Vagina (tissue), 2 donors: ENCODE data around the gene TCF21. TPM values are rescaled to one million over a fixed set of nuclear protein-coding genes. Genes with fewer than 3 reads are reported as not detected.
"Not testable (repeated sequence)": the region's sequence is repeated elsewhere in the genome, so short reads cannot be mapped to it uniquely, and the experiment has no call there.

ENCODE experiments used
- DNase-seq, 2 donors: peaks; one replicate each; pipeline ENCODE4 v3.0.0-alpha.2; 2017; ENCODE audit errors: extremely low spot score in 2 of 2
- H3K27ac ChIP-seq: fragments of 200-600 bp; sonication (generic); one replicate; pipeline ENCODE4 v1.5.1; 2019
- H3K27me3 ChIP-seq: fragments of 200-600 bp; sonication (generic); one replicate; pipeline ENCODE4 v1.5.1; 2019
- H3K36me3 ChIP-seq, 2 donors: fragments of 200-600 bp; sonication (generic); one replicate each; pipeline ENCODE4 v1.5.1; 2017 to 2019
- H3K4me1 ChIP-seq: fragments of 200-600 bp; sonication (generic); one replicate; pipeline ENCODE4 v1.5.1; 2019
- H3K4me3 ChIP-seq, 2 donors: fragments of 200-600 bp; sonication (generic); 1 replicate in 1 of 2; 2 replicates in 1 of 2; pipeline ENCODE4 v1.5.1; 2016 to 2019
- H3K9me3 ChIP-seq: fragments of 200-600 bp; sonication (generic); one replicate; pipeline ENCODE4 v1.5.1; 2019
- CTCF ChIP-seq, 3 experiments: fragments of 450-650 bp in 2 of 3; fragments of 200-600 bp in 1 of 3; sonication (generic) in 1 of 3; IDR thresholded peaks; one replicate each; pipeline ENCODE4 v1.5.1; 2017 to 2019; ENCODE audit warnings: antibody characterized with exemption in 3 of 3, mild to moderate bottlenecking in 2 of 3, moderate library complexity in 2 of 3
- POLR2A ChIP-seq, 2 donors: fragments of 450-650 bp; IDR thresholded peaks; one replicate each; pipeline ENCODE4 v1.6.1; 2017; ENCODE audit warnings: antibody characterized with exemption in 2 of 2, mild to moderate bottlenecking in 2 of 2, moderate library complexity in 2 of 2
- POLR2AphosphoS5 ChIP-seq, 2 donors: sonication (generic); formaldehyde crosslinking; IDR thresholded peaks; one replicate each; pipeline ENCODE4 v1.9.0; 2017; ENCODE audit warnings: antibody characterized with exemption in 2 of 2, mild to moderate bottlenecking in 2 of 2, low read depth in 1 of 2; ENCODE audit not compliant: insufficient read depth in 1 of 2
- intact Hi-C: fragments of 100-400 bp; cut with DNase I; formaldehyde crosslinking; loops from one replicate; pipeline ENCODE4 v1.15.1; 2023
- total RNA-seq: library from RNA; depleted of rRNA; stranded (reverse); fragments of >200 nt; gene quantifications from one replicate; pipeline ENCODE4 v1.2.3, GENCODE V29; 2016

The TCF21 gene
- total RNA-seq, 1 donor from 2014 or later, result 12.5 TPM

GRCh38 chr6:133857696-133858095 is 31.2 kb upstream of the TCF21 start:
- Histone ChIP-seq H3K9me3 (no peaks in the 10 kb centered on the region), H3K36me3 (no peaks in the 10 kb centered on the region), H3K27me3 (no peaks in the 10 kb centered on the region), H3K4me3 (no peak overlapping the region), H3K27ac (no peak overlapping the region), H3K4me1 (no peaks in the 10 kb centered on the region)
- no peak for DNase-seq
- TF ChIP-seq POLR2AphosphoS5 (IDR thresholded peaks at IDR 0.05; ENCODE audit: insufficient read depth in 1 of 2, low read depth in 1 of 2) (no peak), POLR2A (IDR thresholded peaks at IDR 0.05) (no peak), CTCF (IDR thresholded peaks at IDR 0.05) (no peak)
- intact Hi-C loops, result no loop called here

GRCh38 chr6:133861337-133861736 is 27.6 kb upstream of the TCF21 start:
- H3K27ac ChIP-seq, DNase-seq: not testable (repeated sequence)

GRCh38 chr6:133863228-133863627 is 25.7 kb upstream of the TCF21 start:
- Histone ChIP-seq H3K4me3 (no peak overlapping the region), H3K9me3 (no peaks in the 10 kb centered on the region), H3K36me3 (no peaks in the 10 kb centered on the region), H3K4me1 (no peaks in the 10 kb centered on the region), H3K27me3 (no peaks in the 10 kb centered on the region), H3K27ac (no peak overlapping the region)
- no peak for TF ChIP-seq CTCF (IDR thresholded peaks at IDR 0.05)
- TF ChIP-seq POLR2A (IDR thresholded peaks at IDR 0.05), result no peak
- TF ChIP-seq POLR2AphosphoS5 (IDR thresholded peaks at IDR 0.05; ENCODE audit: insufficient read depth in 1 of 2, low read depth in 1 of 2), result no peak
- intact Hi-C loops, result no loop called here
- DNase-seq, result no peak

More at GRCh38 chr6:133861337-133861736, 27.6 kb upstream of the TCF21 start:
- H3K9me3 ChIP-seq, intact Hi-C loops, H3K4me1 ChIP-seq, H3K4me3 ChIP-seq, H3K27me3 ChIP-seq, H3K36me3 ChIP-seq: not testable (repeated sequence)

GRCh38 chr6:133865680-133866079 is 23.2 kb upstream of the TCF21 start:
- intact Hi-C loops, result no loop called here

GRCh38 chr6:133871131-133871530 is 17.8 kb upstream of the TCF21 start:
- no peak for TF ChIP-seq POLR2A (IDR thresholded peaks at IDR 0.05)
- TF ChIP-seq POLR2AphosphoS5 (IDR thresholded peaks at IDR 0.05; ENCODE audit: insufficient read depth in 1 of 2, low read depth in 1 of 2), result no peak
- no peak for TF ChIP-seq CTCF (IDR thresholded peaks at IDR 0.05)
- DNase-seq, result no peak
- no peak overlapping the region for H3K4me3 ChIP-seq
- H3K36me3 ChIP-seq, result no peaks in the 10 kb centered on the region
- intact Hi-C loops, result no loop called here
- no peaks in the 10 kb centered on the region for H3K4me1 ChIP-seq
- no peak overlapping the region for H3K27ac ChIP-seq
- H3K27me3 ChIP-seq, result no peaks in the 10 kb centered on the region
- no peaks in the 10 kb centered on the region for H3K9me3 ChIP-seq

More at GRCh38 chr6:133865680-133866079, 23.2 kb upstream of the TCF21 start:
- H3K27ac ChIP-seq, result no peak overlapping the region
- H3K36me3 ChIP-seq, result no peaks in the 10 kb centered on the region
- no peaks in the 10 kb centered on the region for H3K27me3 ChIP-seq
- H3K4me1 ChIP-seq, result no peaks in the 10 kb centered on the region
- H3K4me3 ChIP-seq, result no peak overlapping the region
- no peaks in the 10 kb centered on the region for H3K9me3 ChIP-seq
- TF ChIP-seq POLR2A (IDR thresholded peaks at IDR 0.05) (no peak), POLR2AphosphoS5 (IDR thresholded peaks at IDR 0.05; ENCODE audit: insufficient read depth in 1 of 2, low read depth in 1 of 2) (no peak), CTCF (IDR thresholded peaks at IDR 0.05) (no peak)
- DNase-seq, result no peak

- no peak overlapping the region for H3K27ac ChIP-seq
- H3K4me1 ChIP-seq, result no peaks in the 10 kb centered on the region
- TF ChIP-seq CTCF (IDR thresholded peaks at IDR 0.05), result no peak
- no peak for TF ChIP-seq POLR2AphosphoS5 (IDR thresholded peaks at IDR 0.05; ENCODE audit: insufficient read depth in 1 of 2, low read depth in 1 of 2)
- no peak for TF ChIP-seq POLR2A (IDR thresholded peaks at IDR 0.05)
- H3K36me3 ChIP-seq, result no peaks in the 10 kb centered on the region
- H3K27me3 ChIP-seq, result no peaks in the 10 kb centered on the region
- no peak for DNase-seq
- intact Hi-C loops, result no loop called here
- no peaks in the 10 kb centered on the region for H3K9me3 ChIP-seq
- H3K4me3 ChIP-seq, result no peak overlapping the region
These were observed 15.4 kb upstream of the TCF21 start for GRCh38 chr6:133873538-133873937.
